ENCODE results near the gene HDAC6.
"Not testable (repeated sequence)": the region's sequence is repeated elsewhere in the genome, so short reads cannot be mapped to it uniquely, and the experiment has no call there.

Gene HDAC6

GRCh38 chrX:48826876-48827653, 25.2 kb downstream of the HDAC6 start:
- DNase-seq, result no peak

DNA sequence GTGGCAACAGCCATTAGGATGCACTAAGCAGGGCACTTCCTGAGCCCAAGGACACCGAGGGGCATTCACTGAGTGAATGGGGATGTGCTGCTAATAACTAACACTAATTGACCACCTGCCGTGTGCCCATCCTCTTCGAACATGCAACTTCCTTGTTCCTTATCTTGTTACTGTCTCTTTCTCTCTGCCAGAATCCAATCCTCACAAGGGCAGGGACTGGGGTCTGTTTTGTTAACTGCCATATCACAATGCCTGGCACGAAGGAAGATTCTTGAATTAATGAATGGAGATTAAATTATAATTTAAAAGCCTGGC, 25.7 kb downstream of the HDAC6 start:
- DNase-seq, result no peak

- DNase-seq, result no peak
Measured at GRCh38 chrX:48829016-48829735, 27.3 kb downstream of the HDAC6 start.

DNA sequence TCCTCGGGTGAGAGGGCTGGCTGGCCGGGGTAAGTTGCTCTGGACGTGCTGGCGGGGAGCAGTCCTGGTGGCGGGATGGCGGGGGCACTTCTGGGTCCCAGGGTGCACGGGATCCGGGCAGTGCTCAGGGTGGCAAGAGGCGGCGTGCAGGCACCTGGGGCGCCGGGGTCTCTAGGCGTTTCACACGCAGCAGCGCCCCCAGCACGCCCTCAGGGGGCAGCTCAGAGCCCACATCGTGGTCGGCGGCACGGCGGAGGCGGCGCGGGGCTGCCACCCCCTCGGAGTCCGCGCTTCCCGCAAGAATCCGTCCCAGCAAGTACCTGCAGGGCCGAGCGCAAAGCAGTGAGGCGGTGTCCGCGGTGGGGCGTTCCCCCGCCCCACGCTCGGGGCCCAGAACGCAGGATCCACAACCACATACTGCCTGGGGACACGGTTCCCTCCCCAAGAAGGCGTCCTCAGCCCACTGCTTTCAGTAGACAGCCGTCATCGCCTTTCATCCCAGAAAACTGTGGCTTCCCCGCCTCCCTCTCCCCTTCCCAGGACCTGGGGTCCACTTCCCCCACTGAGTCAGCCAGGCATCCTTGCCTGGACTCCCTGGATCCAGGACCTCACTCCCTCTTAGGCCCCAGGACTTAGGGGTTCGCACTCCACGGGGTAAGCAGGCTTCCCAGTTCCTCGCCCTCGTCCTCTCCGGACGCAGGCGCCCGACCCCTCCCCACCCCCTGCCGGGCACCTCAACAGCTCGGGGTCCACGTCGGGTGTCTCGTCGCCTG, 29.5 kb downstream of the HDAC6 start:
- DNase-seq, result no peak

GRCh38 chrX:48831909-48832291, 30.0 kb downstream of the HDAC6 start:
- no peak for DNase-seq

DNA sequence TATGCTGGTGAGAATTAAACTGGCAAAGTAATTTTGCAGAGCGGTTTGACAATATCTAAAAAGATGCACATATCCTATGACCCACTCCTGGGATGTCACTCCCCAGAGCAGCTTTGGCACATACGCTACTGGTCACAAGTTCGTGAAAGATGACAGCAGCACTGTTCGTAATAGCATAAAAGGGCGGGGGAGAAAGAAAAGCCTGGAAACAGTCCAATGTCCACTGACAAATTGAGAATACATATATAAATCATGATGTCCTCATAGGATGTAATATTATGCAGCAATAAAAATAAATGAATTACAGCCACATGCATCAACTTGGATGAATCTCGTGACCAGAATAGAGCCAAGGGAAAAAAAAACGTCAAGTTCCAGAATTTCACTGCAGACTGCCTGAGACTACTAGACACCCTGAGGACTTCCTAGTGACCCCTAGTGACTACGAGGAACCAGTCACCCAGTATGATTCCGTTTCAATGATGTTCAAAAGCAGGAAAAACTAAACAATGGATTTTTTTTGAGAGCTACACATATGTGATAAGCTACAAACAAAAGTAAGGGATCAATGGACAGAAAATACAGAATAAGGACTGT, 31.8 kb downstream of the HDAC6 start:
- DNase-seq, result no peak

- DNase-seq, result no peak
Measured at GRCh38 chrX:48834383-48834709, 32.5 kb downstream of the HDAC6 start.

DNA sequence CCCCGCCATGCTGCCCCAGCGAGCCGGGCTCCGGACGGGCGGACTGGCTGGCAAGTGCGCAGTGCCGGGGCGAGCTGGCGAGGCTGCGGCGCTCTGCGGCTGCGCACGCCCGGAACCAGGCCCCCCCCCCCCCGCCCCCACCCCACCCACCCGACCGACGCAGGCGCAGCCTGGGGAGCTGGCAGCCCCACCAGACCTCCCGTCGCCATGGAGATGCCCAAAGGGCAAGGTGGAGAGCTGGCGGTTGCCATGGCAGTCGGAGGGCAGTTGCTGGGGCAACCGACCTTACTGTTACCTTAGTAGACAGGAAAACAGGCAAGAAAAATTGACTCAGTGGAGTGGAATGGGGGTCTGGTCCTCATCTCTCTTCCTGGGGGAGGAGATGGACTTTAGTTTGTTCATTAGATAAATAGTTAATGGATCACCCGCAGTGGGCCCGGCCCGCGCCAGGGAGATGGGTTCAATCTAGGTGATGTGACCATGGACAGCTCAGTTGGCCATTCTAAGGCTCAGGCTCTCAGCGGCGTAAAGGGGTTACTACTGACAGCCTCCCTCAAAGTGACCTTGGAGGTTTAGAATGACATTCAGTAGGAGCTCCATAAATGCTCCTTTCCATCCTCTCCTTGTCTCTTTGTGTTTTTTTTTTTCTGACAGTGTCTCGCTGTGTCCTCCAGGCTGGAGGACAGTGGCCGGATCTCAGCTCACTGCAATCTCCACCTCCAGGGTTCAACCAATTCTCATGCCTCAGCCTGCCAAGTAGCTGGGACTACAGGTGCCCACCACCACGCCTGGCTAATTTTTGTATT, 33.9 kb downstream of the HDAC6 start, which contains the start of gene PCSK1N:
Gene PCSK1N (minus strand): TSS at position 87 of the 806 bp plus-strand sequence. CDS start 78 bp downstream, at position 9.
- no peak for DNase-seq

GRCh38 chrX:48839686-48840085, 37.8 kb downstream of the HDAC6 start:
- no peak for DNase-seq

DNA sequence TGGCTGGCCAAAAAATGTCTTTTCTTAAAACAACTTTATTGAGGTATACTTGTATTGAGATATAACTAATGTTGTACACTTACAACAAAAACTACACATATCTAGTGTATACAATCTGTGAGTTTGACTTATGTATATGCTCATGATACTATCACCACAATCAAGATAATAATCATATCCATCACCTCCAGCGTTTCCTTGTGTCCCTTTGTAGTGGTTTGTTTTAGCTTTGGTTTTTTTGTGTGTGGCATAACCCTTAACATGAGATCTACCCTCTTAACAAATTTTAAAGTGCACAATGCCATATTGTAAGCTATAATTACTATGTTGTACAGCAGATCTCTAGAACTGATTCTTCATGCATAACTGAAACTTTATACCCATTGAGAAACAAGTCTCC, 47.0 kb downstream of the HDAC6 start:
- DNase-seq, result no peak

GRCh38 chrX:48852857-48853256, 51.0 kb downstream of the HDAC6 start:
- DNase-seq, result no peak

GRCh38 chrX:48853494-48853893, 51.6 kb downstream of the HDAC6 start:
- DNase-seq, result not testable (repeated sequence)

DNA sequence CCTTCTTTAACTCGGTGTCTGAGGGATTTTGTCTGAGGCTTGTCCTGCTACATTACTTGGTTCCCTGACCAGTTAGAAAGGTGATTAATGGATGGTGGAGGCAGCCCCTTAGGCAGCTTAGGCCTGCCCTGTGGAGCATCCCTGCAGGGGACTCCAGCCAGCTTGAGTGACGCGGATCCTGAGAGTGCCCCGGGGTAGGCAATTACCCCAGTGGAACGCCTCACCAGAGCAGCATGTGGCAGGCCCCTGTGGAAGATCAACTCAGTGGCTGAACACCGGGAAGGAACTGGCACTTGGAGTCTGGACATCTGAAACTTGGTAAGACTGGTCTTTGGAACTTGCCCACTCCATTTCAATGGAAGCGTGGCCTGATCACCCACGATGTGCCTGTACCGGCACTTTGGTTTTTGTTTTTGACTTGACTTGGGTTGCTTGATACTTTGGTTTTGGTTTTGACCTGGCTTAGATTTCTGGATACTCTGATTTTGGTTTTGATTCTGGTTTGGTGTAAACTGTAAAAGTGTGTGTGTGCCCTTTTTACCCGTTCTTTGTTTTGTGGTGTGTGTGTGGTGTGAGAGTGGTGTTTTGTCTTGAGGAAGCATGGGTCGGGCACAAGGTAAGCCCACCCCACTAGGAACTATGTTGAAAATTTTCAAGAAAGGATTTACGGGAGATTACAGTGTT, 52.4 kb downstream of the HDAC6 start:
- DNase-seq, result not testable (repeated sequence)

- no peak for DNase-seq
Measured at GRCh38 chrX:48854898-48855297, 53.0 kb downstream of the HDAC6 start.

GRCh38 chrX:48864210-48864609, 62.3 kb downstream of the HDAC6 start:
- DNase-seq, result no peak

DNA sequence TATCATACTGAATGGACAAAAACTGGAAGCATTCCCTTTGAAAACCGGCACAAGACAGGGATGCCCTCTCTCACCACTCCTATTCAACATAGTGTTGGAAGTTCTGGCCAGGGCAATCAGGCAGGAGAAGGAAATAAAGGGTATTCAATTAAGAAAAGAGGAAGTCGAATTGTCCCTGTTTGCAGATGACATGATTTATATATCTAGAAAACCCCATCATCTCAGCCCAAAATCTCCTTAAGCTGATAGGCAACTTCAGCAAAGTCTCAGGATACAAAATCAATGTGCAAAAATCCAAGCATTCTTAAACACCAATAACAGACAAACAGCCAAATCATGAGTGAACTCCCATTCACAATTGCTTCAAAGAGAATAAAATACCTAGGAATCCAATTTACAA, 70.2 kb downstream of the HDAC6 start:
- DNase-seq, result not testable (repeated sequence)
